ENCODE results near the gene EXOC2.
"Not testable (repeated sequence)": the region's sequence is repeated elsewhere in the genome, so short reads cannot be mapped to it uniquely, and the experiment has no call there.

- TF ChIP-seq CTCF (IDR thresholded peaks at IDR 0.05; ENCODE audit: borderline replicate concordance, extremely low read depth, low read length, poor library complexity, severe bottlenecking); EZH2 (IDR thresholded peaks at IDR 0.05; ENCODE audit: borderline replicate concordance, low read depth, low read length, severe bottlenecking): not testable (repeated sequence)
Observed at GRCh38 chr6:663788-664187, 29.2 kb downstream of the EXOC2 start.
